H9 (cell line): ENCODE results near the gene IGF1R. TPM values are rescaled to one million over a fixed set of nuclear protein-coding genes. Genes with fewer than 3 reads are reported as not detected.

Experiments used
- DNase-seq: peaks from one replicate; pipeline ENCODE4 v3.0.0-alpha.2; 2017
- H2AFZ ChIP-seq: one replicate; pipeline ENCODE4 v1.6.1; 2013; ENCODE audit warnings: mild to moderate bottlenecking, low read length, control low read depth, moderate library complexity
- H2AK5ac ChIP-seq: 2 replicates; pipeline ENCODE4 v1.6.1; 2013; ENCODE audit warnings: low read length, control low read depth, mixed read lengths; ENCODE audit not compliant: insufficient read length
- H2BK120ac ChIP-seq: one replicate; pipeline ENCODE4 v1.6.1; 2013; ENCODE audit warnings: low read depth, mild to moderate bottlenecking, low read length, control low read depth, inconsistent platforms; ENCODE audit not compliant: poor library complexity, severe bottlenecking
- H2BK12ac ChIP-seq: 2 replicates; pipeline ENCODE4 v1.6.1; 2013; ENCODE audit warnings: low read length, control low read depth, mixed read lengths, low read depth; ENCODE audit not compliant: insufficient read length
- H2BK15ac ChIP-seq: 2 replicates; pipeline ENCODE4 v1.6.1; 2013; ENCODE audit warnings: low read depth, low read length, control low read depth
- H2BK20ac ChIP-seq: one replicate; pipeline ENCODE4 v1.6.1; 2013; ENCODE audit warnings: low read depth, mild to moderate bottlenecking, low read length, control low read depth, inconsistent platforms; ENCODE audit not compliant: poor library complexity, severe bottlenecking
- H2BK5ac ChIP-seq: 2 replicates; pipeline ENCODE4 v1.6.1; 2013; ENCODE audit warnings: low read length, control low read depth, mixed read lengths; ENCODE audit not compliant: insufficient read length
- H3K14ac ChIP-seq: 2 replicates; pipeline ENCODE4 v1.6.1; 2013; ENCODE audit warnings: low read length, control low read depth; ENCODE audit not compliant: insufficient read depth
- H3K18ac ChIP-seq: 2 replicates; pipeline ENCODE4 v1.6.1; 2013; ENCODE audit warnings: low read depth, mild to moderate bottlenecking, mixed read lengths, low read length, control low read depth; ENCODE audit not compliant: insufficient read length
- H3K23ac ChIP-seq: 2 replicates; pipeline ENCODE4 v1.6.1; 2013; ENCODE audit warnings: low read length, control low read depth, mixed read lengths, low read depth; ENCODE audit not compliant: insufficient read length
- H3K23me2 ChIP-seq: 2 replicates; pipeline ENCODE4 v1.6.1; 2013; ENCODE audit warnings: low read depth, mild to moderate bottlenecking, mixed read lengths, low read length, control low read depth; ENCODE audit not compliant: insufficient read length, poor library complexity, severe bottlenecking
- H3K27ac ChIP-seq: 2 replicates; pipeline ENCODE4 v1.5.1; 2013; ENCODE audit warnings: low read length, control low read depth, mixed read lengths, low read depth; ENCODE audit not compliant: insufficient read length
- H3K27me3 ChIP-seq: 2 replicates; pipeline ENCODE4 v1.6.1; 2013; ENCODE audit warnings: low read length, control low read depth, inconsistent platforms; ENCODE audit not compliant: insufficient read depth
- H3K4ac ChIP-seq: 2 replicates; pipeline ENCODE4 v1.6.1; 2013; ENCODE audit warnings: low read depth, mild to moderate bottlenecking, control low read depth, inconsistent platforms, low read length, moderate library complexity
- H3K4me1 ChIP-seq: 2 replicates; pipeline ENCODE4 v1.6.1; 2013; ENCODE audit warnings: low read length, control low read depth, inconsistent platforms; ENCODE audit not compliant: insufficient read depth
- H3K4me2 ChIP-seq: 2 replicates; pipeline ENCODE4 v1.6.1; 2013; ENCODE audit warnings: low read length, control low read depth, mixed read lengths; ENCODE audit not compliant: insufficient read length, insufficient read depth
- H3K56ac ChIP-seq: 2 replicates; pipeline ENCODE4 v1.6.1; 2013; ENCODE audit warnings: low read depth, mild to moderate bottlenecking, mixed read lengths, low read length, control low read depth; ENCODE audit not compliant: insufficient read length
- H3K79me1 ChIP-seq: 2 replicates; pipeline ENCODE4 v1.6.1; 2013; ENCODE audit warnings: low read depth, mild to moderate bottlenecking, moderate library complexity, low read length, control low read depth, inconsistent platforms; ENCODE audit not compliant: insufficient read depth, poor library complexity, severe bottlenecking
- H3K79me2 ChIP-seq: 2 replicates; pipeline ENCODE4 v1.6.1; 2013; ENCODE audit warnings: low read length, control low read depth, inconsistent platforms; ENCODE audit not compliant: insufficient read depth
- H3K9ac ChIP-seq: 2 replicates; pipeline ENCODE4 v1.6.1; 2013; ENCODE audit warnings: low read length, control low read depth, mixed read lengths; ENCODE audit not compliant: insufficient read length; ENCODE audit errors: extremely low read depth
- H3K9me3 ChIP-seq: one replicate; pipeline ENCODE4 v1.6.1; 2013; ENCODE audit warnings: low read depth, low read length, inconsistent platforms; ENCODE audit not compliant: control insufficient read depth
- H3T11ph ChIP-seq: one replicate; pipeline ENCODE4 v1.6.1; 2013; ENCODE audit warnings: mild to moderate bottlenecking, low read length, control low read depth, inconsistent platforms
- H4K20me1 ChIP-seq: one replicate; pipeline ENCODE4 v1.6.1; 2013; ENCODE audit not compliant: control insufficient read depth, insufficient read length, insufficient read depth
- H4K5ac ChIP-seq: 2 replicates; pipeline ENCODE4 v1.6.1; 2013; ENCODE audit warnings: low read depth, mild to moderate bottlenecking, mixed read lengths, low read length, control low read depth; ENCODE audit not compliant: insufficient read length
- H4K8ac ChIP-seq: replicated peaks from 2 replicates; pipeline ENCODE4 v1.6.1; 2013; ENCODE audit warnings: low read length, control low read depth, mixed read lengths, low read depth; ENCODE audit not compliant: insufficient read length
- H4K91ac ChIP-seq: 2 replicates; pipeline ENCODE4 v1.6.1; 2013; ENCODE audit warnings: low read depth, mild to moderate bottlenecking, moderate library complexity, mixed read lengths, low read length, control low read depth; ENCODE audit not compliant: insufficient read length
- H3K27ac Mint-ChIP-seq, 3 experiments: 2 replicates in 2 of 3; 3 replicates in 1 of 3; pipeline ENCODE4 v1.8.0; 2020 to 2021; ENCODE audit warnings: mixed read lengths in 3 of 3, mild to moderate bottlenecking in 1 of 3, moderate library complexity in 1 of 3
- H3K27me3 Mint-ChIP-seq: 2 replicates; pipeline ENCODE4 v1.8.0; 2021; ENCODE audit warnings: low read depth, mild to moderate bottlenecking, moderate library complexity, mixed read lengths
- H3K36me3 Mint-ChIP-seq, 3 experiments: 2 replicates in 2 of 3; 3 replicates in 1 of 3; pipeline ENCODE4 v1.8.0; 2020 to 2021; ENCODE audit warnings: low read depth in 3 of 3, mixed read lengths in 3 of 3; ENCODE audit not compliant: insufficient read depth in 1 of 3
- H3K4me1 Mint-ChIP-seq, 2 experiments: 2 replicates each; pipeline ENCODE4 v1.8.0; 2020; ENCODE audit warnings: mixed read lengths in 2 of 2
- H3K4me3 Mint-ChIP-seq, 2 experiments: 2 replicates in 1 of 2; 3 replicates in 1 of 2; pipeline ENCODE4 v1.8.0; 2020 to 2021; ENCODE audit warnings: mild to moderate bottlenecking in 2 of 2, mixed read lengths in 2 of 2, moderate library complexity in 1 of 2
- H3K9me3 Mint-ChIP-seq, 2 experiments: 2 replicates in 1 of 2; 3 replicates in 1 of 2; pipeline ENCODE4 v1.8.0; 2020; ENCODE audit warnings: mild to moderate bottlenecking in 2 of 2, mixed read lengths in 2 of 2, moderate library complexity in 1 of 2
- WGBS: extraction: QIAGEN DNeasy Blood & Tissue Kit; methylation state at CpG from one replicate; pipeline ENCODE4 v1.1.7; 2013; ENCODE audit warnings: missing lambda C conversion rate, low lambda C conversion rate, mixed read lengths; ENCODE audit not compliant: insufficient read length; ENCODE audit errors: extremely low coverage; 5-methylcytosine and 5-hydroxymethylcytosine counted together
- total RNA-seq: library from RNA; stranded (reverse); gene quantifications from 2 replicates; pipeline ENCODE4 v1.2.1, GENCODE V29; 2021
- TF ChIP-seq, protein P1 (sequence below): fragments of 200-600 bp; sonication (generic); conservative IDR thresholded peaks from 3 replicates; pipeline ENCODE4 v1.8.0; 2021; ENCODE audit warnings: antibody characterized with exemption, mild to moderate bottlenecking

IGF1R gene
- total RNA-seq, 1 experiment from 2014 or later: 70.0 TPM

DNA sequence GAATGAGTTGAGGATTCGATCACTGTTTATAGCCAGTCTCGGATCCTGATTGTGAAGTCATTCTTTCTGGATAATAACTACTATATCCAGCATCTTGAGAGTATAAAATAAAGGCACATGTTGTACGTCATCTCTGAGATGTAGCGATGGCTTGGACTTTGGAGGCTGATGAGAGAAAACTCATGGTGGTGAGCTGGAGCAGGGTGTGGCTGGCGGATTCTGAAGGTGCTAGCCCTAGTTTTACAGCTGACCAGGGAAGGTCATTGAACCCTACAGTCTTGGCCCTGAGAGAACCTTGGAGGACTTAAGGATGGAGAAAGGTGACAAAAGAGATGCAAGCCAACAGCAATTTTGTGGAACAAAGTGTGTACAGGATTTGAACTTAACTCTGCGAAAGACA, 153.8 kb downstream of the IGF1R start:
- Mint-ChIP-seq H3K4me3 (peak overlapping the region in 1 of 2 experiments; percentile 78; a peak in 2 of 5 replicates), H3K36me3 (peaks cover 0 to 4% (median 0%) of the 10 kb centered on the region in 3 experiments; a peak in 2 of 7 replicates), H3K4me1 (peaks cover 71 to 72% of the 10 kb centered on the region in 2 experiments), H3K27ac (peak overlapping the region in 2 of 3 experiments; percentile 99; a peak in 4 of 7 replicates), H3K9me3 (no peaks in the 10 kb centered on the region; a peak in 1 of 5 replicates), H3K27me3 (peaks cover 1% of the 10 kb centered on the region; the same call in 1 of the 2 replicates)
- TF ChIP-seq, protein P1, sequence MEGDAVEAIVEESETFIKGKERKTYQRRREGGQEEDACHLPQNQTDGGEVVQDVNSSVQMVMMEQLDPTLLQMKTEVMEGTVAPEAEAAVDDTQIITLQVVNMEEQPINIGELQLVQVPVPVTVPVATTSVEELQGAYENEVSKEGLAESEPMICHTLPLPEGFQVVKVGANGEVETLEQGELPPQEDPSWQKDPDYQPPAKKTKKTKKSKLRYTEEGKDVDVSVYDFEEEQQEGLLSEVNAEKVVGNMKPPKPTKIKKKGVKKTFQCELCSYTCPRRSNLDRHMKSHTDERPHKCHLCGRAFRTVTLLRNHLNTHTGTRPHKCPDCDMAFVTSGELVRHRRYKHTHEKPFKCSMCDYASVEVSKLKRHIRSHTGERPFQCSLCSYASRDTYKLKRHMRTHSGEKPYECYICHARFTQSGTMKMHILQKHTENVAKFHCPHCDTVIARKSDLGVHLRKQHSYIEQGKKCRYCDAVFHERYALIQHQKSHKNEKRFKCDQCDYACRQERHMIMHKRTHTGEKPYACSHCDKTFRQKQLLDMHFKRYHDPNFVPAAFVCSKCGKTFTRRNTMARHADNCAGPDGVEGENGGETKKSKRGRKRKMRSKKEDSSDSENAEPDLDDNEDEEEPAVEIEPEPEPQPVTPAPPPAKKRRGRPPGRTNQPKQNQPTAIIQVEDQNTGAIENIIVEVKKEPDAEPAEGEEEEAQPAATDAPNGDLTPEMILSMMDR: no peak
- Histone ChIP-seq H2BK20ac (no peak overlapping the region), H3K23ac (no peak overlapping the region), H3K79me1 (peaks cover 3% of the 10 kb centered on the region), H3K27me3 (no peaks in the 10 kb centered on the region), H3K79me2 (peaks cover 44% of the 10 kb centered on the region; the same call in 1 of the 2 replicates), H3K27ac (no peak overlapping the region), H3K4me2 (no peak overlapping the region), H2AFZ (no peak overlapping the region), H3K56ac (no peak overlapping the region), H4K5ac (no peak overlapping the region), H3K14ac (no peak overlapping the region), H3K4ac (no peak overlapping the region), H3K9me3 (no peaks in the 10 kb centered on the region), H4K91ac (no peak overlapping the region), H2BK120ac (no peak overlapping the region), H3K9ac (no peak overlapping the region), H3K4me1 (peaks cover 20% of the 10 kb centered on the region), H2BK12ac (no peak overlapping the region), H4K20me1 (no peaks in the 10 kb centered on the region), H3T11ph (no peak overlapping the region), H3K23me2 (peaks cover 8% of the 10 kb centered on the region), H2BK5ac (no peak overlapping the region), H2BK15ac (no peak overlapping the region), H4K8ac (no peak overlapping the region), H3K18ac (no peak overlapping the region), H2AK5ac (no peak overlapping the region)
- DNase-seq: no peak
- WGBS: no CpG with 5 or more reads among the region's 6 CpGs
